ENCODE results near the gene FOLR3. TPM values are rescaled to one million over a fixed set of nuclear protein-coding genes. Genes with fewer than 3 reads are reported as not detected.
A peak's percentile ranks its signal among the peaks of the same experiment; 100 is the strongest.
"Not testable (repeated sequence)": the region's sequence is repeated elsewhere in the genome, so short reads cannot be mapped to it uniquely, and the experiment has no call there.

Gene FOLR3
- total and polyA plus RNA-seq, 2 donors (not counting 1 experiment from before 2014, with no cell fraction given), result 0.99 to 1.4 TPM

GRCh38 chr11:72160319-72160718, 24.8 kb downstream of the FOLR3 start:
- H3K27ac ChIP-seq (ENCODE audit: insufficient read depth, low read length), result no peak overlapping the region
- H4K20me1 ChIP-seq (ENCODE audit: control insufficient read depth, extremely low read depth, insufficient read depth, low read length), result no peaks in the 10 kb centered on the region
- no peaks in the 10 kb centered on the region for H3K4me1 ChIP-seq (ENCODE audit: control insufficient read depth, extremely low read depth, insufficient read depth, low read length)
- no peak overlapping the region for H3K9ac ChIP-seq (ENCODE audit: insufficient read depth, low read length)
- H3K36me3 ChIP-seq (ENCODE audit: control insufficient read depth, insufficient read depth, low read length), result no peaks in the 10 kb centered on the region
- TF ChIP-seq CTCF (conservative IDR thresholded peaks at IDR 0.05 in 1 of 2, IDR thresholded peaks at IDR 0.05 in 1 of 2; ENCODE audit: low read depth in 1 of 2, low read length in 2 of 2) (no peak), EZH2 (IDR thresholded peaks at IDR 0.05; ENCODE audit: low read length, missing control alignments) (no peak)
- no peaks in the 10 kb centered on the region for H3K9me3 ChIP-seq (ENCODE audit: control insufficient read depth, insufficient read depth, low read depth, low read length)
- H3K4me3 ChIP-seq (replicated peaks in 1 of 4; ENCODE audit: control extremely low read depth in 1 of 4, insufficient read depth in 1 of 4, low read depth in 3 of 4, low read length in 4 of 4), result no peak overlapping the region
- no peak overlapping the region for H3K4me2 ChIP-seq (ENCODE audit: extremely low read depth, insufficient read depth, low read length)
- no peaks in the 10 kb centered on the region for H3K27me3 ChIP-seq (ENCODE audit: control insufficient read depth, insufficient read depth, low read length)
- no peaks in the 10 kb centered on the region for H3K79me2 ChIP-seq (ENCODE audit: control insufficient read depth, insufficient read depth, low read length)
- no peak overlapping the region for H2AFZ ChIP-seq (ENCODE audit: low read length)
- peak in 1 of 2 donors; percentile 8 for DNase-seq (ENCODE audit: low read depth in 2 of 2)

- H3K9me3 ChIP-seq (ENCODE audit: control insufficient read depth, insufficient read depth, low read depth, low read length), result no peaks in the 10 kb centered on the region
- H3K9ac ChIP-seq (ENCODE audit: insufficient read depth, low read length), result no peak overlapping the region
- H3K36me3 ChIP-seq (ENCODE audit: control insufficient read depth, insufficient read depth, low read length), result no peaks in the 10 kb centered on the region
- H2AFZ ChIP-seq (ENCODE audit: low read length), result no peak overlapping the region
- H3K4me2 ChIP-seq (ENCODE audit: extremely low read depth, insufficient read depth, low read length), result no peak overlapping the region
- no peaks in the 10 kb centered on the region for H3K4me1 ChIP-seq (ENCODE audit: control insufficient read depth, extremely low read depth, insufficient read depth, low read length)
- TF ChIP-seq EZH2 (IDR thresholded peaks at IDR 0.05; ENCODE audit: low read length, missing control alignments) (no peak), CTCF (conservative IDR thresholded peaks at IDR 0.05 in 1 of 2, IDR thresholded peaks at IDR 0.05 in 1 of 2; ENCODE audit: low read depth in 1 of 2, low read length in 2 of 2) (no peak)
- H3K79me2 ChIP-seq (ENCODE audit: control insufficient read depth, insufficient read depth, low read length), result no peaks in the 10 kb centered on the region
- H3K4me3 ChIP-seq (replicated peaks in 1 of 4; ENCODE audit: control extremely low read depth in 1 of 4, insufficient read depth in 1 of 4, low read depth in 3 of 4, low read length in 4 of 4), result no peak overlapping the region
- H3K27ac ChIP-seq (ENCODE audit: insufficient read depth, low read length), result no peak overlapping the region
- no peaks in the 10 kb centered on the region for H4K20me1 ChIP-seq (ENCODE audit: control insufficient read depth, extremely low read depth, insufficient read depth, low read length)
- H3K27me3 ChIP-seq (ENCODE audit: control insufficient read depth, insufficient read depth, low read length), result no peaks in the 10 kb centered on the region
- DNase-seq (ENCODE audit: low read depth in 2 of 2), result no peak
Measured at GRCh38 chr11:72162891-72163492, 27.5 kb downstream of the FOLR3 start.

- H3K36me3 ChIP-seq (ENCODE audit: control insufficient read depth, insufficient read depth, low read length); H3K27ac ChIP-seq (ENCODE audit: insufficient read depth, low read length); H3K4me1 ChIP-seq (ENCODE audit: control insufficient read depth, extremely low read depth, insufficient read depth, low read length); H3K27me3 ChIP-seq (ENCODE audit: control insufficient read depth, insufficient read depth, low read length); H3K79me2 ChIP-seq (ENCODE audit: control insufficient read depth, insufficient read depth, low read length); H3K9ac ChIP-seq (ENCODE audit: insufficient read depth, low read length); H3K9me3 ChIP-seq (ENCODE audit: control insufficient read depth, insufficient read depth, low read depth, low read length); H3K4me2 ChIP-seq (ENCODE audit: extremely low read depth, insufficient read depth, low read length); H4K20me1 ChIP-seq (ENCODE audit: control insufficient read depth, extremely low read depth, insufficient read depth, low read length); DNase-seq (ENCODE audit: low read depth in 2 of 2); H2AFZ ChIP-seq (ENCODE audit: low read length); H3K4me3 ChIP-seq (replicated peaks in 1 of 4; ENCODE audit: control extremely low read depth in 1 of 4, insufficient read depth in 1 of 4, low read depth in 3 of 4, low read length in 4 of 4): not testable (repeated sequence)
Measured at GRCh38 chr11:72164187-72164586, 28.7 kb downstream of the FOLR3 start.

GRCh38 chr11:72169046-72169555, 33.6 kb downstream of the FOLR3 start:
- not testable (repeated sequence) for H3K4me2 ChIP-seq (ENCODE audit: extremely low read depth, insufficient read depth, low read length); H3K4me3 ChIP-seq (replicated peaks in 1 of 4; ENCODE audit: control extremely low read depth in 1 of 4, insufficient read depth in 1 of 4, low read depth in 3 of 4, low read length in 4 of 4); DNase-seq (ENCODE audit: low read depth in 2 of 2); H3K27ac ChIP-seq (ENCODE audit: insufficient read depth, low read length); H3K36me3 ChIP-seq (ENCODE audit: control insufficient read depth, insufficient read depth, low read length); H3K9me3 ChIP-seq (ENCODE audit: control insufficient read depth, insufficient read depth, low read depth, low read length); H2AFZ ChIP-seq (ENCODE audit: low read length); H3K9ac ChIP-seq (ENCODE audit: insufficient read depth, low read length); H3K4me1 ChIP-seq (ENCODE audit: control insufficient read depth, extremely low read depth, insufficient read depth, low read length); H3K79me2 ChIP-seq (ENCODE audit: control insufficient read depth, insufficient read depth, low read length); H3K27me3 ChIP-seq (ENCODE audit: control insufficient read depth, insufficient read depth, low read length); H4K20me1 ChIP-seq (ENCODE audit: control insufficient read depth, extremely low read depth, insufficient read depth, low read length)

- H3K36me3 ChIP-seq (ENCODE audit: control insufficient read depth, insufficient read depth, low read length); H3K27me3 ChIP-seq (ENCODE audit: control insufficient read depth, insufficient read depth, low read length); H3K27ac ChIP-seq (ENCODE audit: insufficient read depth, low read length); H2AFZ ChIP-seq (ENCODE audit: low read length); H3K9me3 ChIP-seq (ENCODE audit: control insufficient read depth, insufficient read depth, low read depth, low read length); H3K4me2 ChIP-seq (ENCODE audit: extremely low read depth, insufficient read depth, low read length); H3K9ac ChIP-seq (ENCODE audit: insufficient read depth, low read length); H3K4me3 ChIP-seq (replicated peaks in 1 of 4; ENCODE audit: control extremely low read depth in 1 of 4, insufficient read depth in 1 of 4, low read depth in 3 of 4, low read length in 4 of 4); DNase-seq (ENCODE audit: low read depth in 2 of 2); H4K20me1 ChIP-seq (ENCODE audit: control insufficient read depth, extremely low read depth, insufficient read depth, low read length); H3K4me1 ChIP-seq (ENCODE audit: control insufficient read depth, extremely low read depth, insufficient read depth, low read length); H3K79me2 ChIP-seq (ENCODE audit: control insufficient read depth, insufficient read depth, low read length): not testable (repeated sequence)
Measured at GRCh38 chr11:72169754-72170153, 34.2 kb downstream of the FOLR3 start.

Data from fibroblast of lung (primary cell).